SU-DHL-6 (cell line): ENCODE measurements around the gene TSN.

Experiments
- H2AFZ ChIP-seq: fragments of 200-600 bp; sonication (generic); 2 replicates; pipeline ENCODE4 v1.6.1; 2014; ENCODE audit warnings: low read depth, mild to moderate bottlenecking, moderate library complexity, mixed read lengths, antibody characterized with exemption, low read length; ENCODE audit not compliant: severe bottlenecking
- H3F3A ChIP-seq: fragments of 200-600 bp; shearing (Covaris generic); 2 replicates; pipeline ENCODE4 v1.6.0; 2016; ENCODE audit warnings: antibody characterized with exemption, mild to moderate bottlenecking; ENCODE audit not compliant: insufficient read depth
- H3K27ac ChIP-seq: fragments of 200-600 bp; sonication (generic); 2 replicates; pipeline ENCODE4 v1.5.1; 2016; ENCODE audit warnings: low read depth, mild to moderate bottlenecking, low read length, moderate library complexity, mixed read lengths
- H3K27me3 ChIP-seq: fragments of 200-600 bp; sonication (generic), shearing (Covaris generic); 2 replicates; pipeline ENCODE4 v1.6.0; 2014; ENCODE audit warnings: mild to moderate bottlenecking, low read length
- H3K36me3 ChIP-seq: fragments of 200-600 bp; sonication (generic); 2 replicates; pipeline ENCODE4 v1.6.1; 2014; ENCODE audit warnings: mild to moderate bottlenecking, low read length, mixed read lengths
- H3K4me2 ChIP-seq: fragments of 300-600, 200-600 bp; shearing (Covaris generic), sonication (generic); 2 replicates; pipeline ENCODE4 v1.6.0; 2014; ENCODE audit warnings: low read length, low read depth, mild to moderate bottlenecking; ENCODE audit not compliant: poor library complexity, severe bottlenecking
- H3K4me3 ChIP-seq: fragments of 200-600 bp; sonication (generic); 2 replicates; pipeline ENCODE4 v1.5.1; 2014; ENCODE audit warnings: antibody characterized with exemption, low read length, mild to moderate bottlenecking, mixed read lengths; ENCODE audit not compliant: insufficient read depth, poor library complexity, severe bottlenecking
- H3K79me2 ChIP-seq: fragments of 200-600 bp; sonication (generic); 2 replicates; pipeline ENCODE4 v1.6.1; 2014; ENCODE audit warnings: mild to moderate bottlenecking, low read length, moderate library complexity; ENCODE audit not compliant: insufficient read depth
- H3K9ac ChIP-seq: fragments of 200-600 bp; sonication (generic); 2 replicates; pipeline ENCODE4 v1.7.0; 2014; ENCODE audit warnings: mild to moderate bottlenecking, low read length
- H3K9me2 ChIP-seq: fragments of 200-600 bp; sonication (generic); replicated peaks from 2 replicates; pipeline ENCODE4 v1.6.1; 2014; ENCODE audit warnings: low read length; ENCODE audit not compliant: insufficient read depth
- H3K9me3 ChIP-seq: fragments of 200-600 bp; sonication (generic); 2 replicates; pipeline ENCODE4 v1.6.1; 2014; ENCODE audit warnings: low read length, mixed read lengths; ENCODE audit not compliant: insufficient read depth
- H4K20me1 ChIP-seq: fragments of 200-600 bp; sonication (generic); 2 replicates; pipeline ENCODE4 v1.6.1; 2014; ENCODE audit warnings: low read depth, mild to moderate bottlenecking, antibody characterized with exemption, low read length, moderate library complexity, mixed read lengths
- EZH2phosphoT487 ChIP-seq: fragments of 200-600 bp; sonication (generic), shearing (Covaris generic); conservative IDR thresholded peaks from 2 replicates; pipeline ENCODE4 v1.6.1; 2018; ENCODE audit warnings: mild to moderate bottlenecking, antibody characterized with exemption, low read length, moderate library complexity, mixed read lengths
- TF ChIP-seq, protein P1 (sequence below): fragments of 200-600 bp; sonication (generic); IDR thresholded peaks from one replicate; pipeline ENCODE4 v1.5.1; 2017; ENCODE audit warnings: antibody characterized with exemption, mild to moderate bottlenecking, low read length, moderate library complexity; ENCODE audit not compliant: insufficient read depth, poor library complexity, severe bottlenecking

TSN gene

DNA sequence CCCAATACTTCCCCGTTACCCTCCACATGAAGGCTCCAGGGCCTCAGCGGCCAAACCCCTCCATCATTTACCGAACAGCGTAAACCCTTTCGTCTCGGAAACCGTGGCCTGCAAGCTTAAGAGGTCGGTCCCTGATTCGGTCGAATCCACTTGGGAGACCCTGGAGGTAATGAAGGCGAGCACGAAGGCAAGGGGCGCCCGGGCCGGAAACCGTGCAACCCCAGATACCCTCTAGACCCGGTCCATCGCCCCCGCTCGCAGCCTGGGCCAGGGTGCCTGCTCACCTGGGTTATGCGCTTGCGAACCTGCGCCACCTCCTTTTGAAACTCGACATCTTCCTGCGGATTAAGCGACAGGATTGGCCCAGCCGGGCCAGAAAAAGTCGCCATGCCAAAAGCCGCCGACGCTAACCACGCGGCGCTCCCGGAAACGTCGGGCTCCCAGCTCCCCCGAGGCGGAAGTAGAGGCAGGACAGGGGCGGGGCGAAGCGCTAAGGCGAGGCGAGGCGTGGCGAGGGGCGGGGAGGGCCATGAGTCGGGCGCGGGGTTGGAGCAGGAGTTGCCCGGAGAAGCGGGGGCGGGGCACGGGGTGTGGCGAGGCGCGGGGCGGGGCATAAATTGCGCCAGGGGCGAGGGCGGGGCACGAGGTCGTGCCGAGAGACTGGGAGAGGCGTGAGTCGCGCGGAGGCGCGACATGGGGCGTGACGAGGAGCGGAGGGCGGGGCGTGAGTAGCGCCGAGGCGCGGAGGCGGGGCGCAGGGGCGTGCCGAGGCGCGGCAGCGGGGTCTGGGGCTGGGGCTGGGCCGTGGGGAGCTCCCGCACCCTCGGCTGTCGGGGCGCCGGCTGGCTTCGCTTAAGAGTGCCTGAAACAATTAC lies 18.8 kb upstream of the TSN start, which contains the start of gene NIFK:
Gene NIFK (minus strand): TSS at position 414 of the 875 bp plus-strand sequence. CDS start 25 bp downstream, at position 389.
- peaks cover 12% of the 10 kb centered on the region; the same call in 1 of the 2 replicates for H4K20me1 ChIP-seq
- peaks cover 25% of the 10 kb centered on the region for H3K36me3 ChIP-seq
- H3K27ac ChIP-seq: peak within 1 kb of the TSS; percentile 73
- no peaks in the 10 kb centered on the region for H3K27me3 ChIP-seq
- peak within 1 kb of the TSS; percentile 88 for H3K4me2 ChIP-seq
- H3K4me3 ChIP-seq: peak within 1 kb of the TSS; percentile 96
- H3F3A ChIP-seq: 0 out of 2 replicates have a peak, but pooled peaks cover 11% of the 10 kb centered on the region
- no peaks in the 10 kb centered on the region for H3K9me2 ChIP-seq
- H3K79me2 ChIP-seq: peaks cover 40% of the 10 kb centered on the region
- H2AFZ ChIP-seq: peak within 1 kb of the TSS; percentile 80
- H3K9me3 ChIP-seq: no peaks in the 10 kb centered on the region
- TF ChIP-seq, protein P1, sequence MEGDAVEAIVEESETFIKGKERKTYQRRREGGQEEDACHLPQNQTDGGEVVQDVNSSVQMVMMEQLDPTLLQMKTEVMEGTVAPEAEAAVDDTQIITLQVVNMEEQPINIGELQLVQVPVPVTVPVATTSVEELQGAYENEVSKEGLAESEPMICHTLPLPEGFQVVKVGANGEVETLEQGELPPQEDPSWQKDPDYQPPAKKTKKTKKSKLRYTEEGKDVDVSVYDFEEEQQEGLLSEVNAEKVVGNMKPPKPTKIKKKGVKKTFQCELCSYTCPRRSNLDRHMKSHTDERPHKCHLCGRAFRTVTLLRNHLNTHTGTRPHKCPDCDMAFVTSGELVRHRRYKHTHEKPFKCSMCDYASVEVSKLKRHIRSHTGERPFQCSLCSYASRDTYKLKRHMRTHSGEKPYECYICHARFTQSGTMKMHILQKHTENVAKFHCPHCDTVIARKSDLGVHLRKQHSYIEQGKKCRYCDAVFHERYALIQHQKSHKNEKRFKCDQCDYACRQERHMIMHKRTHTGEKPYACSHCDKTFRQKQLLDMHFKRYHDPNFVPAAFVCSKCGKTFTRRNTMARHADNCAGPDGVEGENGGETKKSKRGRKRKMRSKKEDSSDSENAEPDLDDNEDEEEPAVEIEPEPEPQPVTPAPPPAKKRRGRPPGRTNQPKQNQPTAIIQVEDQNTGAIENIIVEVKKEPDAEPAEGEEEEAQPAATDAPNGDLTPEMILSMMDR: no peak
- no peak for TF ChIP-seq EZH2phosphoT487
- peak within 1 kb of the TSS; percentile 96 for H3K9ac ChIP-seq

DNA sequence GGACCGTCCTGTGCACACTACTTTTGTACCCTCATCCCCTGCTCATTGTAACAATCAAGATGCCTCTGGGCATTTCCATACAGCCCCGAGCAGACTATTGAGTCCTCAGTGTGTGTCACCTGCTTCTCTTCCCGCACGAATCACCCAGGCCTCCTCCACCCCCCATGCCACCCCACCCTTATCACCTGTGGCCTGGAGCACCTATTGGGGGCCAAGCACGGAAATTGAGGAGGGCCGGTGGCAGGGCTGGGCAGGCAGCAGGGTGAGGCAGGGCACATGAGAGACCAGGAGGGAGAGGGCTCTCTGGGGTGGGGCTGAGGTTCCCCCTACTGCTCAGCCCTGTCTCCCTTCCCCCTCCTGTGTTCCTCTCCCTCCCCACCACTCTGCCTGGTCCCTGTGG lies 14.5 kb upstream of the TSN start:
- H3K4me2 ChIP-seq: no peak overlapping the region
- H3K4me3 ChIP-seq: no peak overlapping the region
- H3K27ac ChIP-seq: no peak overlapping the region
- no peaks in the 10 kb centered on the region; the same call in 1 of the 2 replicates for H4K20me1 ChIP-seq
- H3K79me2 ChIP-seq: peaks cover 7% of the 10 kb centered on the region
- H3F3A ChIP-seq: 0 out of 2 replicates have a peak, but pooled peaks cover 2% of the 10 kb centered on the region
- no peaks in the 10 kb centered on the region for H3K36me3 ChIP-seq
- H2AFZ ChIP-seq: no peak overlapping the region
- H3K27me3 ChIP-seq: no peaks in the 10 kb centered on the region
- H3K9ac ChIP-seq: no peak overlapping the region
- TF ChIP-seq, protein P1: no peak
- TF ChIP-seq EZH2phosphoT487: no peak
- no peaks in the 10 kb centered on the region for H3K9me3 ChIP-seq
- no peaks in the 10 kb centered on the region for H3K9me2 ChIP-seq

DNA sequence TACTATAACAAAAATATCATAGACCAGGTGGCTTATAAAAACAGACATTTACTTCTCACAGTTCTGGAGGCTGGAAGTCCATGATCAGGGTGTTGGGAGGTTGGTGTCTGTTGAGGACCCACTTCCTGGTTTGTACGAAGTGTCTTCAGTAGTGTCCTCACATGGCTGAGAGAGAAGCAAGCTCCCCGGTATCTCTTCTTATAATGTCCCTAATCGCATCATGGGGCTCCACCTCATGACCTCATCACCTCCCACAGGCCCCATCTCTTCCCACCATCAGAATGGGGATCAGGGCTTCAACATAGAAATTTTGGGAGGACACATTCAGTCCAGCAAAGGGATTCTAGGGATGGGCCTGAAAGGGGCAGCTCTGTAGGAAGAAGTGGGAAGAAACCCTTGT lies 14.0 kb upstream of the TSN start:
- Histone ChIP-seq H3K36me3 (no peaks in the 10 kb centered on the region), H3K9me3 (no peaks in the 10 kb centered on the region), H3K27me3 (no peaks in the 10 kb centered on the region), H3K79me2 (peaks cover 2% of the 10 kb centered on the region), H4K20me1 (no peaks in the 10 kb centered on the region), H3K4me3 (no peak overlapping the region), H3K9ac (no peak overlapping the region), H3K9me2 (no peaks in the 10 kb centered on the region), H2AFZ (no peak overlapping the region), H3K27ac (no peak overlapping the region), H3F3A (no peaks in the 10 kb centered on the region), H3K4me2 (no peak overlapping the region)
- no peak for TF ChIP-seq EZH2phosphoT487
- TF ChIP-seq, protein P1: no peak
